RKO (cell line): ENCODE measurements around the gene PSMB10.
"Not testable (repeated sequence)": the region's sequence is repeated elsewhere in the genome, so short reads cannot be mapped to it uniquely, and the experiment has no call there.

Source experiments
- DNase-seq: peaks from one replicate; pipeline ENCODE4 v3.0.0-alpha.2; 2016; ENCODE audit warnings: low spot score

PSMB10 gene

GRCh38 chr16:67924140-67924906 lies 12.3 kb downstream of the PSMB10 start:
- DNase-seq, result no peak

GRCh38 chr16:67923414-67924116 lies 13.1 kb downstream of the PSMB10 start:
- DNase-seq, result no peak

GRCh38 chr16:67922740-67923139 lies 13.9 kb downstream of the PSMB10 start:
- no peak for DNase-seq

- no peak for DNase-seq
Observed at GRCh38 chr16:67922221-67922620, 14.4 kb downstream of the PSMB10 start.

- DNase-seq, result no peak
Observed at GRCh38 chr16:67919622-67920221, 16.9 kb downstream of the PSMB10 start.

- peak; percentile 95 for DNase-seq
Observed at GRCh38 chr16:67917852-67918236, 18.8 kb downstream of the PSMB10 start.

- no peak for DNase-seq
Observed at GRCh38 chr16:67917140-67917851, 19.4 kb downstream of the PSMB10 start.

- DNase-seq, result no peak
Observed at GRCh38 chr16:67915831-67916723, 20.6 kb downstream of the PSMB10 start.

GRCh38 chr16:67915496-67915769 lies 21.2 kb downstream of the PSMB10 start:
- not testable (repeated sequence) for DNase-seq

- no peak for DNase-seq
Observed at GRCh38 chr16:67914758-67915495, 21.7 kb downstream of the PSMB10 start.

GRCh38 chr16:67910158-67910557 lies 26.5 kb downstream of the PSMB10 start:
- no peak for DNase-seq

- no peak for DNase-seq
Observed at GRCh38 chr16:67909056-67909742, 27.5 kb downstream of the PSMB10 start.

- DNase-seq, result no peak
Observed at GRCh38 chr16:67907397-67908180, 29.1 kb downstream of the PSMB10 start.

- no peak for DNase-seq
Observed at GRCh38 chr16:67902831-67903230, 33.8 kb downstream of the PSMB10 start.

- DNase-seq, result no peak
Observed at GRCh38 chr16:67901734-67902133, 34.9 kb downstream of the PSMB10 start.

GRCh38 chr16:67897231-67897630 lies 39.4 kb downstream of the PSMB10 start:
- DNase-seq, result peak; percentile 20

- DNase-seq, result no peak
Observed at GRCh38 chr16:67893743-67894399, 42.8 kb downstream of the PSMB10 start.

- peak; percentile 97 for DNase-seq
Observed at GRCh38 chr16:67892899-67893742, 43.5 kb downstream of the PSMB10 start, which contains the start of gene PSKH1. TSS of gene PSKH1 (plus strand) at chr16:67893254. CDS start at chr16:67908750, 15,496 bp downstream.
